GM06990 (cell line): ENCODE measurements around the gene PATE1.

Experiments
- DNase-seq: peaks from one replicate; pipeline ENCODE4 v3.0.0-alpha.2; 2011; ENCODE audit not compliant: insufficient read length; ENCODE audit errors: extremely low read depth
- H3K27me3 ChIP-seq: replicated peaks from 2 replicates; pipeline ENCODE4 v1.6.0; 2011; ENCODE audit warnings: low read length; ENCODE audit not compliant: control insufficient read depth, insufficient read depth
- H3K36me3 ChIP-seq: 2 replicates; pipeline ENCODE4 v1.5.1; 2011; ENCODE audit warnings: low read length; ENCODE audit not compliant: control insufficient read depth, insufficient read depth
- H3K4me3 ChIP-seq: replicated peaks from 2 replicates; pipeline ENCODE4 v1.5.1; 2011; ENCODE audit warnings: low read depth, mild to moderate bottlenecking, control low read depth, low read length
- TF ChIP-seq, protein P1 (sequence below): IDR thresholded peaks from 2 replicates; pipeline ENCODE4 v1.5.1; 2011; ENCODE audit warnings: low read length, control low read depth, mild to moderate bottlenecking, inconsistent platforms; ENCODE audit not compliant: insufficient read depth, poor library complexity, severe bottlenecking

The PATE1 gene

DNA sequence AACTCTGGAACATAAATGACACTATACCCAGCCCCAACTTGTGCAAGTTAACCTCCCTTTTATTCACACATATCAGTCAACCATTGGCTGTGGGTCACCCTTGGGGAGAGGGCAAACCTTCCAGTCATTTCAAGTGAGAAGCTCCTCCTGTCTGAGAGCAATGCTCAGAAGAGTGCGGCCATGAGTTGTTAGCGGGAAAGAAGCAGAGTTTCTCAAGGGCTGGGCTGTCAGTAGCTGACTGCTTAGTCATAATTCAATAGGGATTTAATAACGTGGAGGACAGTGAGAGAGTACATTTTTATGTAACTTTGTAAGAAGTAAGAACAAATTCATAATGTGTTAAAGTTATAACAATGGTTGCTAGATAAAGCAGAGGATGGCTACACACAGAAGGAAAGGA, 27.4 kb downstream of the PATE1 start:
- no peak for DNase-seq

DNA sequence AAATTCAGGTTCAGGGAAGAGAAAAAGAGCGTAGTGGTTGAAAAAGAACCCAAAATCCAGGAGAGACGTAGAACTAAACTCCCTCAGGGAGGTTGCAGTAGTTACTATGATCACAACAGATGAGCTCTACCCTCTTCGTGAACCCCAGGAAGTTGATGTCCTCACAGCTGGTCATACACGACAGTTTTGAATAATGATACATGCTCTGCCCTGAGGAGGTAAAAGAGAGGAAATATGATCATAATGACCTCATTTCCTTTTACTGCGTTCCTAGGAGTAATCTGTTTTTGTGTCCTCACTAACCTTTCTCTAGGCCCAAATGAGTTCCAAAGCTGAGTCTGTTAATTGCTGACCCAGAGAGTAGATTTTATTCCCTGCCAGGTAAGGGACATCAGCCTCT, 31.2 kb downstream of the PATE1 start:
- no peak for DNase-seq
- H3K27me3 ChIP-seq, result no peaks in the 10 kb centered on the region; the same call in 1 of the 2 replicates
- H3K36me3 ChIP-seq, result no peaks in the 10 kb centered on the region
- TF ChIP-seq, protein P1, sequence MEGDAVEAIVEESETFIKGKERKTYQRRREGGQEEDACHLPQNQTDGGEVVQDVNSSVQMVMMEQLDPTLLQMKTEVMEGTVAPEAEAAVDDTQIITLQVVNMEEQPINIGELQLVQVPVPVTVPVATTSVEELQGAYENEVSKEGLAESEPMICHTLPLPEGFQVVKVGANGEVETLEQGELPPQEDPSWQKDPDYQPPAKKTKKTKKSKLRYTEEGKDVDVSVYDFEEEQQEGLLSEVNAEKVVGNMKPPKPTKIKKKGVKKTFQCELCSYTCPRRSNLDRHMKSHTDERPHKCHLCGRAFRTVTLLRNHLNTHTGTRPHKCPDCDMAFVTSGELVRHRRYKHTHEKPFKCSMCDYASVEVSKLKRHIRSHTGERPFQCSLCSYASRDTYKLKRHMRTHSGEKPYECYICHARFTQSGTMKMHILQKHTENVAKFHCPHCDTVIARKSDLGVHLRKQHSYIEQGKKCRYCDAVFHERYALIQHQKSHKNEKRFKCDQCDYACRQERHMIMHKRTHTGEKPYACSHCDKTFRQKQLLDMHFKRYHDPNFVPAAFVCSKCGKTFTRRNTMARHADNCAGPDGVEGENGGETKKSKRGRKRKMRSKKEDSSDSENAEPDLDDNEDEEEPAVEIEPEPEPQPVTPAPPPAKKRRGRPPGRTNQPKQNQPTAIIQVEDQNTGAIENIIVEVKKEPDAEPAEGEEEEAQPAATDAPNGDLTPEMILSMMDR, result no peak
- no peak overlapping the region for H3K4me3 ChIP-seq

More for the DNA sequence above, 27.4 kb downstream of the PATE1 start:
- no peak overlapping the region for H3K4me3 ChIP-seq
- H3K36me3 ChIP-seq, result no peaks in the 10 kb centered on the region
- H3K27me3 ChIP-seq, result no peaks in the 10 kb centered on the region; the same call in none of the 2 replicates
- TF ChIP-seq, protein P1, result no peak

GRCh38 chr11:125778728-125779127, 32.6 kb downstream of the PATE1 start, which contains the start of gene PATE2:
TSS of gene PATE2 (minus strand) at chr11:125778828. CDS start at chr11:125778773, 55 bp downstream.
- DNase-seq, result no peak
- Histone ChIP-seq H3K36me3 (no peaks in the 10 kb centered on the region), H3K4me3 (no peak within 1 kb of the TSS), H3K27me3 (no peaks in the 10 kb centered on the region; the same call in 1 of the 2 replicates)
- TF ChIP-seq, protein P1, result no peak

DNA sequence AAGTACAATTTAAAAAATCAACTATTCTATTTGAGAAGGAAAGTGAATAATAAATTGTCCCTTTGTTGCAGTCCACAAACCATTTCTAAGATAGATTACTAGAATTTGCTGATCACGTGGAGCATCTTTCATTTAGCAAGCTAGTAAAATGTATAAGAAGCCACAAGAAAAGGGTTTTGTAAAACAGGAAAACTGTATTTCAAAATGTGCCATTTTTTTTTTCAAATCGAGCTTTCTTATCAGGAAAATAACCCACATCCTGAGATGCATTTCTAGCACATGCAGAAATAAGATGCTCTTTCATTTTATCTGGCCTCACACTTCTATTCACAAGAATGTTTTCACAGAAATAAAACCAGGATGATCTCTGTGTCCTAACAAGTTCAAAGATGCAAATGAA, 38.6 kb downstream of the PATE1 start:
- H3K4me3 ChIP-seq, result no peak overlapping the region

DNA sequence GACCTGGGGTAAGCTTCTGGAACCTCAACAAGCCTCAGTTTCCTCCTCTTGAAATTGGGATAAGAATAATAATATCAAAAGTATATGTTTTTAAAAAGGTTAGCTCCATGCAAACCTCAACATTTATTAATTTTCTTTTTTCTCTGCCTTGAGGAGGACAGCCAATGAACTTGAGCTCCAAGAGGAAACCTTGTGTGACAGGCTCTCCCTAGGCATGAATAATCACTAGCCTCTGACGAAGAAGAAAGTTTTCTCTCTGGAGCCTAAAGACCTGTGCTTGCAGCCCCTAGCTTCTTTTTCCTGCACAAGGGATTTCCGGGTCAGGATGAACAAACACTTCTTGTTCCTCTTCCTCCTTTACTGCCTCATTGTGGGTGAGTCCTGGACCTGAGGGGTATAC, 41.7 kb downstream of the PATE1 start, which contains the start of gene PATE3:
Gene PATE3 (plus strand): TSS at position 301 of the 400 bp plus-strand sequence. CDS start 25 bp downstream, at position 326.
- Histone ChIP-seq H3K4me3 (no peak within 1 kb of the TSS), H3K27me3 (no peaks in the 10 kb centered on the region), H3K36me3 (no peaks in the 10 kb centered on the region)
- DNase-seq, result no peak
- TF ChIP-seq, protein P1, result no peak

More for the DNA sequence above, 38.6 kb downstream of the PATE1 start:
- H3K36me3 ChIP-seq, result no peaks in the 10 kb centered on the region
- no peak for DNase-seq
- TF ChIP-seq, protein P1, result no peak
- H3K27me3 ChIP-seq, result no peaks in the 10 kb centered on the region

DNA sequence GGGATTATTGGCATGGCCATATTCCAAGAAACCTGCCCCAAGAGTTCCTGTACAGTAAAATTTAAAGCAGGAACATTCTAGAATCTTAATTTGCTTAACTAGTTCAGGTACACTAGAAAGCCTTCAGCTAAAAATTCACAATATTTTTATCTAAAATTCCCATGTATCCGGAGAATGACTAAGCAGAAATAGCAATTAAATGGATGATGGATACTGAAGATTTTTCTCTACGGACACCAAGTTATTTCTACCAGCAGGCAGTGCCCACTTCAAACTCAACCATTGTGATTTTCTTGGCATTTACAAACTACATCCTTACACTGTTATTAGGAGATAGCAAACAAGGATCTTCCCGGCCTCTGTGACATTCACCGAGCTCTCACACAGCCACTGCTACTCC, 44.7 kb downstream of the PATE1 start:
- H3K36me3 ChIP-seq, result no peaks in the 10 kb centered on the region
- H3K27me3 ChIP-seq, result no peaks in the 10 kb centered on the region
- TF ChIP-seq, protein P1, result no peak
- DNase-seq, result no peak
- H3K4me3 ChIP-seq, result no peak overlapping the region
